GM19324 (cell line): ENCODE data around the gene LRIG1.

Experiments used
- ATAC-seq: cut with Tn5 transposase; IDR thresholded peaks from one replicate; pipeline ENCODE4 v1.9.1; 2021; ENCODE audit warnings: mild to moderate bottlenecking, moderate library complexity; ENCODE audit not compliant: unreplicated experiment, low FRiP score

LRIG1 gene

GRCh38 chr3:66507423-66508260 lies 6.8 kb upstream of the LRIG1 start:
- ATAC-seq: no peak

GRCh38 chr3:66506154-66506553 lies 5.3 kb upstream of the LRIG1 start:
- no peak for ATAC-seq

GRCh38 chr3:66504850-66505641 lies 4.2 kb upstream of the LRIG1 start:
- ATAC-seq: no peak

- ATAC-seq: no peak
Measured at GRCh38 chr3:66502981-66503380, 2.2 kb upstream of the LRIG1 start.

- no peak for ATAC-seq
Measured at GRCh38 chr3:66502245-66502874, 1.5 kb upstream of the LRIG1 start.

- no peak for ATAC-seq
Measured at GRCh38 chr3:66501483-66502244, 842 bp upstream of the LRIG1 start.

GRCh38 chr3:66499881-66500575 lies 794 bp downstream of the LRIG1 start:
- peak; percentile 14 for ATAC-seq

GRCh38 chr3:66498687-66499621 lies 1.9 kb downstream of the LRIG1 start:
- no peak for ATAC-seq

- no peak for ATAC-seq
Measured at GRCh38 chr3:66497985-66498671, 2.7 kb downstream of the LRIG1 start.

- ATAC-seq: no peak
Measured at GRCh38 chr3:66497288-66497984, 3.4 kb downstream of the LRIG1 start.

GRCh38 chr3:66496746-66497145 lies 4.1 kb downstream of the LRIG1 start:
- ATAC-seq: no peak

- ATAC-seq: no peak
Measured at GRCh38 chr3:66496301-66496700, 4.5 kb downstream of the LRIG1 start.

GRCh38 chr3:66495668-66496045 lies 5.2 kb downstream of the LRIG1 start:
- ATAC-seq: no peak

GRCh38 chr3:66494959-66495667 lies 5.7 kb downstream of the LRIG1 start:
- ATAC-seq: no peak

- no peak for ATAC-seq
Measured at GRCh38 chr3:66493458-66494099, 7.2 kb downstream of the LRIG1 start.

GRCh38 chr3:66492672-66493071 lies 8.2 kb downstream of the LRIG1 start:
- no peak for ATAC-seq

GRCh38 chr3:66492071-66492470 lies 8.8 kb downstream of the LRIG1 start:
- no peak for ATAC-seq
